SU-DHL-6 (cell line): ENCODE data around the gene SLC35B2.

ENCODE experiments used
- H2AFZ ChIP-seq: fragments of 200-600 bp; sonication (generic); 2 replicates; pipeline ENCODE4 v1.6.1; 2014; ENCODE audit warnings: low read depth, mild to moderate bottlenecking, moderate library complexity, mixed read lengths, antibody characterized with exemption, low read length; ENCODE audit not compliant: severe bottlenecking
- H3F3A ChIP-seq: fragments of 200-600 bp; shearing (Covaris generic); 2 replicates; pipeline ENCODE4 v1.6.0; 2016; ENCODE audit warnings: antibody characterized with exemption, mild to moderate bottlenecking; ENCODE audit not compliant: insufficient read depth
- H3K27ac ChIP-seq: fragments of 200-600 bp; sonication (generic); 2 replicates; pipeline ENCODE4 v1.5.1; 2016; ENCODE audit warnings: low read depth, mild to moderate bottlenecking, low read length, moderate library complexity, mixed read lengths
- H3K27me3 ChIP-seq: fragments of 200-600 bp; sonication (generic), shearing (Covaris generic); 2 replicates; pipeline ENCODE4 v1.6.0; 2014; ENCODE audit warnings: mild to moderate bottlenecking, low read length
- H3K36me3 ChIP-seq: fragments of 200-600 bp; sonication (generic); 2 replicates; pipeline ENCODE4 v1.6.1; 2014; ENCODE audit warnings: mild to moderate bottlenecking, low read length, mixed read lengths
- H3K4me2 ChIP-seq: fragments of 300-600, 200-600 bp; shearing (Covaris generic), sonication (generic); 2 replicates; pipeline ENCODE4 v1.6.0; 2014; ENCODE audit warnings: low read length, low read depth, mild to moderate bottlenecking; ENCODE audit not compliant: poor library complexity, severe bottlenecking
- H3K4me3 ChIP-seq: fragments of 200-600 bp; sonication (generic); 2 replicates; pipeline ENCODE4 v1.5.1; 2014; ENCODE audit warnings: antibody characterized with exemption, low read length, mild to moderate bottlenecking, mixed read lengths; ENCODE audit not compliant: insufficient read depth, poor library complexity, severe bottlenecking
- H3K79me2 ChIP-seq: fragments of 200-600 bp; sonication (generic); 2 replicates; pipeline ENCODE4 v1.6.1; 2014; ENCODE audit warnings: mild to moderate bottlenecking, low read length, moderate library complexity; ENCODE audit not compliant: insufficient read depth
- H3K9ac ChIP-seq: fragments of 200-600 bp; sonication (generic); 2 replicates; pipeline ENCODE4 v1.7.0; 2014; ENCODE audit warnings: mild to moderate bottlenecking, low read length
- H3K9me2 ChIP-seq: fragments of 200-600 bp; sonication (generic); replicated peaks from 2 replicates; pipeline ENCODE4 v1.6.1; 2014; ENCODE audit warnings: low read length; ENCODE audit not compliant: insufficient read depth
- H3K9me3 ChIP-seq: fragments of 200-600 bp; sonication (generic); 2 replicates; pipeline ENCODE4 v1.6.1; 2014; ENCODE audit warnings: low read length, mixed read lengths; ENCODE audit not compliant: insufficient read depth
- H4K20me1 ChIP-seq: fragments of 200-600 bp; sonication (generic); 2 replicates; pipeline ENCODE4 v1.6.1; 2014; ENCODE audit warnings: low read depth, mild to moderate bottlenecking, antibody characterized with exemption, low read length, moderate library complexity, mixed read lengths
- CTCF ChIP-seq: fragments of 200-600 bp; sonication (generic); IDR thresholded peaks from one replicate; pipeline ENCODE4 v1.5.1; 2017; ENCODE audit warnings: antibody characterized with exemption, mild to moderate bottlenecking, low read length, moderate library complexity; ENCODE audit not compliant: insufficient read depth, poor library complexity, severe bottlenecking
- EZH2phosphoT487 ChIP-seq: fragments of 200-600 bp; sonication (generic), shearing (Covaris generic); conservative IDR thresholded peaks from 2 replicates; pipeline ENCODE4 v1.6.1; 2018; ENCODE audit warnings: mild to moderate bottlenecking, antibody characterized with exemption, low read length, moderate library complexity, mixed read lengths

The SLC35B2 gene

GRCh38 chr6:44294832-44295791 lies 37.8 kb upstream of the SLC35B2 start:
- Histone ChIP-seq H3K9ac (no peak overlapping the region), H3K9me2 (no peaks in the 10 kb centered on the region), H3K27me3 (no peaks in the 10 kb centered on the region), H4K20me1 (no peaks in the 10 kb centered on the region), H2AFZ (no peak overlapping the region), H3K36me3 (no peaks in the 10 kb centered on the region), H3F3A (no peaks in the 10 kb centered on the region), H3K27ac (no peak overlapping the region), H3K4me3 (no peak overlapping the region), H3K4me2 (no peak overlapping the region), H3K9me3 (no peaks in the 10 kb centered on the region), H3K79me2 (no peaks in the 10 kb centered on the region)
- TF ChIP-seq EZH2phosphoT487 (no peak), CTCF (no peak)

GRCh38 chr6:44292661-44293365 lies 35.5 kb upstream of the SLC35B2 start:
- no peak overlapping the region for H3K9ac ChIP-seq
- H2AFZ ChIP-seq = no peak overlapping the region
- no peak overlapping the region for H3K4me2 ChIP-seq
- no peak overlapping the region for H3K27ac ChIP-seq
- H3K4me3 ChIP-seq = no peak overlapping the region
- no peaks in the 10 kb centered on the region for H3F3A ChIP-seq
- no peaks in the 10 kb centered on the region for H4K20me1 ChIP-seq
- H3K36me3 ChIP-seq = no peaks in the 10 kb centered on the region
- no peaks in the 10 kb centered on the region for H3K9me3 ChIP-seq
- no peaks in the 10 kb centered on the region for H3K27me3 ChIP-seq
- no peaks in the 10 kb centered on the region for H3K79me2 ChIP-seq
- no peaks in the 10 kb centered on the region for H3K9me2 ChIP-seq
- TF ChIP-seq CTCF (no peak), EZH2phosphoT487 (no peak)

GRCh38 chr6:44291841-44292240 lies 34.5 kb upstream of the SLC35B2 start:
- no peaks in the 10 kb centered on the region for H3K9me2 ChIP-seq
- no peaks in the 10 kb centered on the region for H3K9me3 ChIP-seq
- H3K4me3 ChIP-seq = no peak overlapping the region
- H3K4me2 ChIP-seq = no peak overlapping the region
- no peaks in the 10 kb centered on the region for H3K36me3 ChIP-seq
- H3K9ac ChIP-seq = no peak overlapping the region
- H2AFZ ChIP-seq = no peak overlapping the region
- H3K79me2 ChIP-seq = no peaks in the 10 kb centered on the region
- H3K27ac ChIP-seq = no peak overlapping the region
- no peaks in the 10 kb centered on the region for H3K27me3 ChIP-seq
- H3F3A ChIP-seq = no peaks in the 10 kb centered on the region
- H4K20me1 ChIP-seq = no peaks in the 10 kb centered on the region
- no peak for TF ChIP-seq CTCF
- no peak for TF ChIP-seq EZH2phosphoT487
